GM20000 (cell line): Measurements from ENCODE around the gene DMD.

Source experiments
- DNase-seq: peaks from one replicate; pipeline ENCODE4 v3.0.0; 2012; ENCODE audit warnings: low spot score
- CTCF ChIP-seq: IDR thresholded peaks from 2 replicates; pipeline ENCODE4 v1.5.1; 2012; ENCODE audit warnings: mild to moderate bottlenecking, control low read depth; ENCODE audit errors: extremely low read depth, missing control alignments

The DMD gene

GRCh38 chrX:31820430-31821210 lies 1390.7 kb downstream of the DMD start:
- no peak for DNase-seq
- no peak for TF ChIP-seq CTCF

GRCh38 chrX:31819455-31819854 lies 1391.9 kb downstream of the DMD start:
- DNase-seq, result no peak

GRCh38 chrX:31811106-31811505 lies 1400.2 kb downstream of the DMD start:
- TF ChIP-seq CTCF, result no peak
- DNase-seq, result no peak

More at GRCh38 chrX:31819455-31819854, 1391.9 kb downstream of the DMD start:
- TF ChIP-seq CTCF, result no peak

- no peak for TF ChIP-seq CTCF
- no peak for DNase-seq
Observed at GRCh38 chrX:31808357-31808756, 1403.0 kb downstream of the DMD start.

GRCh38 chrX:31807165-31807564 lies 1404.2 kb downstream of the DMD start:
- no peak for TF ChIP-seq CTCF
- DNase-seq, result no peak

GRCh38 chrX:31805781-31806180 lies 1405.6 kb downstream of the DMD start:
- DNase-seq, result no peak
- TF ChIP-seq CTCF, result no peak

GRCh38 chrX:31800219-31800618 lies 1411.1 kb downstream of the DMD start:
- no peak for TF ChIP-seq CTCF
- no peak for DNase-seq
